ENCODE results near the gene PTPRM.

GRCh38 chr18:7954238-7954637 lies 387.1 kb downstream of the PTPRM start:
- TF ChIP-seq ZNF425 (CRISPR knock-in tag; conservative IDR thresholded peaks at IDR 0.05) (no peak), MAX (CRISPR knock-in tag; IDR thresholded peaks at IDR 0.05) (no peak), FOXP1 (CRISPR knock-in tag; IDR thresholded peaks at IDR 0.05; ENCODE audit: borderline replicate concordance) (no peak), ZNF121 (CRISPR knock-in tag; IDR thresholded peaks at IDR 0.05) (no peak), CTCF (IDR thresholded peaks at IDR 0.05) (no peak), NFYB (CRISPR knock-in tag; conservative IDR thresholded peaks at IDR 0.05; ENCODE audit: low read depth) (no peak), CREM (CRISPR knock-in tag; IDR thresholded peaks at IDR 0.05) (no peak), PRDM15 (CRISPR knock-in tag; IDR thresholded peaks at IDR 0.05) (no peak), STAT6 (CRISPR knock-in tag; conservative IDR thresholded peaks at IDR 0.05; ENCODE audit: low read depth) (no peak), ZNF281 (CRISPR knock-in tag; IDR thresholded peaks at IDR 0.05) (no peak)
